Endometrial microvascular endothelial cells (primary cell): ENCODE results near the gene PEAK1. TPM values are rescaled to one million over a fixed set of nuclear protein-coding genes. Genes with fewer than 3 reads are reported as not detected.

Experiments
- in situ Hi-C: cut with HindIII; loops from 2 replicates; pipeline ENCODE4 v1.10.0; 2017; ENCODE audit warnings: low sequenced_read_pairs, low pct_unique_long_range_greater_than_20kb; ENCODE audit errors: inconsistent ontology term
- total RNA-seq: library from RNA; depleted of rRNA; stranded (reverse); fragments of >200 nt; gene quantifications from one replicate; pipeline ENCODE4 v1.2.3, GENCODE V29; 2015; ENCODE audit errors: inconsistent ontology term

The PEAK1 gene
- total RNA-seq, 1 donor from 2014 or later = 48.7 TPM

GRCh38 chr15:77336006-77336405, 83.9 kb downstream of the PEAK1 start:
- in situ Hi-C loops = no loop called here

DNA sequence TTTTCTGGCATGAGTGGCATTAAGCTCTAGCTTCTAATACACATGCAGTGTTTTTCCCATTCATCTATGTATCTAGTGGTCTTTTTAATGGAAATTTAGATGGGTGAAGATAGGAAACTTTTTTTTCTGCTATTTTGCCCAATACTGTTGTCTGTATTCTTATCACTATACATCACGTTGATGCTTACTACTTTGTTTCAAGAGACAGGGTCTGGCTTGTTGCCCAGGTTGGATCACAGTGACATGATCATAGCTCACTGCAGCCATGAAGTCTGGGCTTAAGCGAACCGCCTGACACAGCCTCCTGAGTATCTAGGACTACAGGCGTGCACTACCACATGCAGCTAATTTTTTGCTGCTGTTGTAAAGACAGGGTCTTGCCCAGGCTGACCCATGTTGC, 84.6 kb downstream of the PEAK1 start:
- in situ Hi-C loops = no loop called here

DNA sequence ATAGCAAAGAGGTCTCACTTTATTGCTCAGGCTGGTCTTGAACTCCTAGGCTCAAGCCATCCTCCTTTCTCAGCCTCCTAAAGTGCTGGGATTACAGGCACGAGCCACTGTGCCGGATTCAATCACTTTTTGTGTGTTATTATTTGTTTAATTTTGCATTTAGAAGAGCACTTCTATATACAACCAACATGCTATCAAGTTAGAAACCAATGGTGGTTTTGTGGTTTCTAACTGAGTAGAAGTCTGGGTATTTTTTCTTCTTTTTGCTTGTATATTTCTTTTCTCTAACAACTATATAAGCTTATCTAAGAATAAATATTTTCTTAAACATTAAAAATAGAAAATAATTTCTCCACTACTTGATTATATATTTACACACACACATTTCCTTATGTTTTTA, 86.7 kb downstream of the PEAK1 start:
- in situ Hi-C loops = no loop called here

GRCh38 chr15:77329202-77329601, 90.7 kb downstream of the PEAK1 start:
- in situ Hi-C loops = no loop called here

- in situ Hi-C loops = no loop called here
Observed at GRCh38 chr15:77327844-77328529, 91.9 kb downstream of the PEAK1 start.

DNA sequence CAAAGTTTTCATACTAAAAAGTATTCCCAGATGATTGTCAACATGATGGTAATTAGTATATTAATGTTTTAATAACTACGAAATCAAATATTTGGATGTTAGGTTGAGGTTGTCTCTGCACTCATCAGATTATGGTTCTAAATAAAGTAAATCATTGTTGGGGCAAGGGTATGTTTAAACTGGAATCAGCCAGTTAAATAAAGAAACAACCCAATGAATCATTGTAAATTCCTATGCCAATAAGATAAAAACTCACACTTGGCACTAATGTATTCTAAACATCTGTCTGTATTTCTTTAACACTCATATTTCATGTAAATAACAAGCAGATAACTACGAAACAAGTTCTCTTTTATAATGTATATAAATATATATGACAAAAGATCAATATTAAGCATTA, 92.7 kb downstream of the PEAK1 start:
- in situ Hi-C loops = no loop called here

- in situ Hi-C loops = no loop called here
Observed at GRCh38 chr15:77326366-77326765, 93.5 kb downstream of the PEAK1 start.

GRCh38 chr15:77312523-77312922, 107.4 kb downstream of the PEAK1 start:
- in situ Hi-C loops = no loop called here

- in situ Hi-C loops = no loop called here
Observed at GRCh38 chr15:77311618-77312398, 108.1 kb downstream of the PEAK1 start.

GRCh38 chr15:77311020-77311419, 108.9 kb downstream of the PEAK1 start:
- in situ Hi-C loops = no loop called here

- in situ Hi-C loops = no loop called here
Observed at GRCh38 chr15:77309392-77309791, 110.5 kb downstream of the PEAK1 start.

- in situ Hi-C loops = no loop called here
Observed at GRCh38 chr15:77305953-77306352, 114.0 kb downstream of the PEAK1 start.

DNA sequence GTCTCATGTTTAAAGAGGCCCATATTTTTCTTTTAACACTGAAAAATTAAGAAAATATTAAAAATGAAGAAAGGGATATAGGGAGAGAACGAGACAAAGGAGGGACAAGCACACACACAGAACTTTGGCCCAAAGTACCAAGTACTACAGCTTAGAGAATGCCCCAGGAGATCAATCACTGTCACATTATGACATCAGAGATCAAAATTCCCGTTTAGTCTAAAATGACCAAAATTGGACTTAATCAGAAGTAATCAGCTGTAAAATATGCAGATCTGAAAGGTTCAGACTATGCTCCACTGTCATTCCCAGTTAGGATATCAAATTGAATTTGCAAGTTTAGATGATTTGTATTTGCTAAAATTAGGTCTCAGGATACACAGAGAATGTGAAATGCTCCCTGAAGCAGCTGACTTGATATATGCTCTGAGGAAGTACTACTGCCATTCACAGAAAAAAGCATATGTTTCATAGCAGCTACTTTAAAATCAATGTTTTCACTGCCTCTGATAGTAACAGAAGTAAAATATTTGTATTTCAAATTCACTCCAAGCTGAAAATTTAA, 123.0 kb downstream of the PEAK1 start:
- in situ Hi-C loops = no loop called here

GRCh38 chr15:77295446-77295845, 124.5 kb downstream of the PEAK1 start:
- in situ Hi-C loops = no loop called here

- in situ Hi-C loops = no loop called here
Observed at GRCh38 chr15:77292969-77293558, 126.8 kb downstream of the PEAK1 start.

- in situ Hi-C loops = no loop called here
Observed at GRCh38 chr15:77291107-77291506, 128.8 kb downstream of the PEAK1 start.

- in situ Hi-C loops = no loop called here
Observed at GRCh38 chr15:77287385-77287784, 132.5 kb downstream of the PEAK1 start.

- in situ Hi-C loops = no loop called here
Observed at GRCh38 chr15:77285057-77285997, 134.6 kb downstream of the PEAK1 start.

DNA sequence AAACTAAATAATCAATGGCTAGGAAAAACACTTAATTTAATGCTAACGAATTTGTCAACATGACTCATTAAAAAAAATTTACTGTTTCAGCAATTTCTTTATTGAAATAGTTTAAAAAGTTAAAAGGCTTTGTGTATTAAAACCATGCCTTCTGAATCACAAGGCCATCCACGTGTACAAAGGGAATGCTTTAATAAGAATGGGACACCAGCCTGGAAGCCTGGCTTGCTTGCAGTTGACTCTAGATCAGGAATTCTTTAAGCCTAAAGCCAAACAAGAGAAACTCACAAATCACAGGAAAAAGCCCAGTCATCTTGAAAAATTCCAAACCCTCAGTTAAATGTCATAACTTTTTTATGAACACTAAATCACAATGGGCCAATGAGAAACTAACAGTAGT, 137.6 kb downstream of the PEAK1 start:
- in situ Hi-C loops = no loop called here
